Keratinocyte (primary cell): ENCODE measurements around the gene ADGRG1. TPM values are rescaled to one million over a fixed set of nuclear protein-coding genes. Genes with fewer than 3 reads are reported as not detected.
"Not testable (repeated sequence)": the region's sequence is repeated elsewhere in the genome, so short reads cannot be mapped to it uniquely, and the experiment has no call there.

ENCODE experiments used
- DNase-seq: peaks from one replicate; pipeline ENCODE4 v3.0.0-alpha.2; 2011; ENCODE audit warnings: low read depth, missing footprints, low spot score
- FAIRE-seq: peaks from 2 replicates; lab custom pipeline; 2011; peaks lifted over from hg19 to GRCh38; lab: Jason Lieb, UNC
- H2AFZ ChIP-seq: 2 replicates; pipeline ENCODE4 v1.6.0; 2012; ENCODE audit warnings: low read length, control low read depth, inconsistent platforms; ENCODE audit not compliant: control insufficient read depth
- H3K27ac ChIP-seq: 2 replicates; pipeline ENCODE4 v1.5.1; 2011; ENCODE audit warnings: low read length; ENCODE audit not compliant: control insufficient read depth, insufficient read depth
- H3K27me3 ChIP-seq: 3 replicates; pipeline ENCODE4 v1.6.0; 2011; ENCODE audit warnings: low read length; ENCODE audit not compliant: control insufficient read depth, insufficient read depth; ENCODE audit errors: extremely low read depth
- H3K36me3 ChIP-seq, 2 experiments: 2 replicates in 1 of 2; 3 replicates in 1 of 2; pipeline ENCODE4 v1.5.1; 2011; ENCODE audit warnings: low read length in 2 of 2, mild to moderate bottlenecking in 1 of 2; ENCODE audit not compliant: control insufficient read depth in 2 of 2, insufficient read depth in 2 of 2; ENCODE audit errors: extremely low read depth in 1 of 2
- H3K4me1 ChIP-seq: 3 replicates; pipeline ENCODE4 v1.5.1; 2011; ENCODE audit warnings: low read length; ENCODE audit not compliant: control insufficient read depth, insufficient read depth; ENCODE audit errors: extremely low read depth
- H3K4me2 ChIP-seq: 3 replicates; pipeline ENCODE4 v1.6.0; 2011; ENCODE audit warnings: low read depth, low read length; ENCODE audit not compliant: control insufficient read depth, insufficient read depth; ENCODE audit errors: extremely low read depth
- H3K4me3 ChIP-seq, 3 experiments: fragments of 200-600 bp in 1 of 3; sonication (generic) in 1 of 3; 2 replicates in 2 of 3; 3 replicates in 1 of 3; pipeline ENCODE4 v1.5.1; 2011 to 2016; ENCODE audit warnings: low read length in 3 of 3, mild to moderate bottlenecking in 3 of 3, control low read depth in 2 of 3, inconsistent platforms in 1 of 3, low read depth in 1 of 3, mixed read lengths in 1 of 3, mixed run types in 1 of 3, moderate library complexity in 1 of 3; ENCODE audit not compliant: control insufficient read depth in 2 of 3, insufficient read depth in 2 of 3; ENCODE audit errors: extremely low read depth in 1 of 3
- H3K79me2 ChIP-seq: 2 replicates; pipeline ENCODE4 v1.6.0; 2012; ENCODE audit warnings: low read length; ENCODE audit not compliant: control insufficient read depth, insufficient read depth
- H3K9ac ChIP-seq: 3 replicates; pipeline ENCODE4 v1.6.0; 2011; ENCODE audit warnings: low read length; ENCODE audit not compliant: control insufficient read depth, insufficient read depth; ENCODE audit errors: extremely low read depth
- H3K9me1 ChIP-seq: 3 replicates; pipeline ENCODE4 v1.6.0; 2011; ENCODE audit warnings: low read length; ENCODE audit not compliant: control insufficient read depth, insufficient read depth; ENCODE audit errors: extremely low read depth
- H3K9me3 ChIP-seq: 2 replicates; pipeline ENCODE4 v1.5.1; 2012; ENCODE audit warnings: low read depth, low read length; ENCODE audit not compliant: control insufficient read depth
- H4K20me1 ChIP-seq: 3 replicates; pipeline ENCODE4 v1.6.0; 2011; ENCODE audit warnings: low read length; ENCODE audit not compliant: control insufficient read depth, insufficient read depth; ENCODE audit errors: extremely low read depth
- CTCF ChIP-seq, 3 experiments: IDR thresholded peaks in 1 of 3; conservative IDR thresholded peaks in 1 of 3; optimal IDR thresholded peaks in 1 of 3; 2 replicates in 2 of 3; 3 replicates in 1 of 3; pipeline versions ENCODE3 to v1.5.1; 2011; ENCODE audit warnings: low read length in 3 of 3, mild to moderate bottlenecking in 3 of 3, moderate library complexity in 2 of 3, control low read depth in 1 of 3, inconsistent platforms in 1 of 3; ENCODE audit not compliant: insufficient read depth in 2 of 3; ENCODE audit errors: extremely low read depth in 1 of 3
- EZH2 ChIP-seq: IDR thresholded peaks from one replicate; pipeline ENCODE4 v1.6.1; 2012; ENCODE audit warnings: inconsistent platforms, mild to moderate bottlenecking, low read length, moderate library complexity
- dilution Hi-C: fragments of 300-500 bp; cut with MboI; formaldehyde crosslinking; loops from one replicate; pipeline ENCODE4 v1.7.0; 2020; ENCODE audit warnings: low sequenced_read_pairs; ENCODE audit not compliant: extremely low pct_ligation_motif_present
- polyA plus RNA-seq, 5 experiments: library from polyadenylated mRNA; depleted of rRNA in 3 of 5; stranded (reverse) in 3 of 5; stranded (forward) in 1 of 5; unstranded in 1 of 5; fragments of >200 nt; gene quantifications; 1 replicate in 1 of 5; 2 replicates in 3 of 5; 3 replicates in 1 of 5; pipeline versions ENCODE4 v1.2.1 to v1.2.3, GENCODE V29; 2011 to 2012; ENCODE audit warnings: missing spikeins in 2 of 5, low read depth in 1 of 5, low replicate concordance in 1 of 5

Gene ADGRG1
- polyA plus RNA-seq, 1 donor (not counting 4 experiments of a cell fraction or from before 2014, with no cell fraction given), result 28.4 TPM

- DNase-seq, result no peak
These were observed 82.9 kb downstream of the ADGRG1 start for GRCh38 chr16:57711346-57711745.

GRCh38 chr16:57711993-57712392 lies 83.6 kb downstream of the ADGRG1 start:
- peaks cover 15% of the 10 kb centered on the region for H3K27me3 ChIP-seq
- FAIRE-seq (no peak), DNase-seq (no peak)
- H3K27ac ChIP-seq, result no peak overlapping the region
- no peak overlapping the region for H3K4me2 ChIP-seq
- H2AFZ ChIP-seq, result no peak overlapping the region
- TF ChIP-seq CTCF (optimal IDR thresholded peaks at IDR 0.05 in 1 of 3, IDR thresholded peaks at IDR 0.05 in 1 of 3, conservative IDR thresholded peaks at IDR 0.05 in 1 of 3; ENCODE audit: extremely low read depth in 1 of 3, insufficient read depth in 2 of 3, low read length in 3 of 3) (no peak), EZH2 (no peak)
- H3K9me3 ChIP-seq, result no peaks in the 10 kb centered on the region
- H3K36me3 ChIP-seq, result no peaks in the 10 kb centered on the region
- no peak overlapping the region for H3K4me3 ChIP-seq
- H3K79me2 ChIP-seq, result no peaks in the 10 kb centered on the region
- dilution Hi-C loops, result no loop called here
- no peaks in the 10 kb centered on the region for H3K4me1 ChIP-seq
- H3K9me1 ChIP-seq, result no peaks in the 10 kb centered on the region
- H3K9ac ChIP-seq, result no peak overlapping the region
- no peaks in the 10 kb centered on the region for H4K20me1 ChIP-seq

More at GRCh38 chr16:57711346-57711745, 82.9 kb downstream of the ADGRG1 start:
- H3K4me3 ChIP-seq, result no peak overlapping the region
- H3K9me3 ChIP-seq, result no peaks in the 10 kb centered on the region
- FAIRE-seq, result no peak
- dilution Hi-C loops, result no loop called here
- H3K4me1 ChIP-seq, result no peaks in the 10 kb centered on the region
- H3K9me1 ChIP-seq, result no peaks in the 10 kb centered on the region
- no peak overlapping the region for H3K27ac ChIP-seq
- TF ChIP-seq CTCF (optimal IDR thresholded peaks at IDR 0.05 in 1 of 3, IDR thresholded peaks at IDR 0.05 in 1 of 3, conservative IDR thresholded peaks at IDR 0.05 in 1 of 3; ENCODE audit: extremely low read depth in 1 of 3, insufficient read depth in 2 of 3, low read length in 3 of 3), result no peak
- no peak for TF ChIP-seq EZH2
- H3K36me3 ChIP-seq, result no peaks in the 10 kb centered on the region
- no peak overlapping the region for H2AFZ ChIP-seq
- H3K79me2 ChIP-seq, result no peaks in the 10 kb centered on the region
- peaks cover 15% of the 10 kb centered on the region for H3K27me3 ChIP-seq
- H3K9ac ChIP-seq, result no peak overlapping the region
- H4K20me1 ChIP-seq, result no peaks in the 10 kb centered on the region
- no peak overlapping the region for H3K4me2 ChIP-seq

- H3K4me3 ChIP-seq, H3K79me2 ChIP-seq, H3K9me3 ChIP-seq, H3K36me3 ChIP-seq, H3K9ac ChIP-seq, H3K27ac ChIP-seq, dilution Hi-C loops, H3K9me1 ChIP-seq, H3K4me2 ChIP-seq, FAIRE-seq, H4K20me1 ChIP-seq, DNase-seq, H3K4me1 ChIP-seq, H2AFZ ChIP-seq: not testable (repeated sequence)
- peaks cover 11% of the 10 kb centered on the region for H3K27me3 ChIP-seq
These were observed 84.1 kb downstream of the ADGRG1 start for GRCh38 chr16:57712569-57712968.
